Kidney (tissue), 14 donors: ENCODE data around the gene TEN1. TPM values are rescaled to one million over a fixed set of nuclear protein-coding genes. Genes with fewer than 3 reads are reported as not detected.

Experiments
- DNase-seq, 5 donors: peaks; one replicate each; pipeline ENCODE4 v3.0.0-alpha.2; 2013 to 2020
- FAIRE-seq: peaks from 2 replicates; lab custom pipeline; 2012; peaks lifted over from hg19 to GRCh38; lab: Jason Lieb, UNC
- H3K27ac ChIP-seq, 2 donors: one replicate each; pipeline ENCODE4 v1.7.0; 2013; ENCODE audit warnings: low read depth in 2 of 2, low read length in 2 of 2, inconsistent platforms in 1 of 2
- H3K27me3 ChIP-seq: one replicate; pipeline ENCODE4 v1.7.1; 2013; ENCODE audit warnings: low read length, inconsistent platforms; ENCODE audit not compliant: control insufficient read depth, insufficient read depth
- H3K36me3 ChIP-seq, 3 donors: one replicate each; pipeline versions ENCODE4 v1.7.0 to v1.7.1; 2013; ENCODE audit warnings: low read length in 3 of 3, control low read depth in 1 of 3, inconsistent platforms in 1 of 3; ENCODE audit not compliant: insufficient read depth in 3 of 3, control insufficient read depth in 2 of 3
- H3K4me1 ChIP-seq, 3 donors: one replicate each; pipeline versions ENCODE4 v1.7.0 to v1.7.1; 2013; ENCODE audit warnings: low read length in 3 of 3, inconsistent platforms in 1 of 3, low read depth in 1 of 3; ENCODE audit not compliant: control insufficient read depth in 2 of 3, insufficient read depth in 2 of 3
- H3K4me3 ChIP-seq, 3 donors: one replicate each; pipeline versions ENCODE4 v1.7.0 to v1.8.1; 2013; ENCODE audit warnings: low read length in 3 of 3, control low read depth in 1 of 3, inconsistent platforms in 1 of 3
- H3K9ac ChIP-seq, 3 donors: one replicate each; pipeline versions ENCODE4 v1.7.0 to v1.7.1; 2013; ENCODE audit warnings: low read length in 3 of 3, control low read depth in 1 of 3, inconsistent platforms in 1 of 3
- H3K9me3 ChIP-seq, 3 donors: one replicate each; pipeline versions ENCODE4 v1.7.0 to v1.7.1; 2013; ENCODE audit warnings: low read length in 3 of 3, control low read depth in 1 of 3, inconsistent platforms in 1 of 3; ENCODE audit not compliant: control insufficient read depth in 2 of 3, insufficient read depth in 1 of 3
- intact Hi-C: fragments of 100-400 bp; cut with DNase I; formaldehyde crosslinking; loops from one replicate; pipeline ENCODE4 v1.11.1; 2022
- polyA plus RNA-seq: library from polyadenylated mRNA; stranded (reverse); fragments of 350-450 nt; fragmentation: Illumina TruSeq; extraction: RNeasy Lipid Tissue Mini Kit (QIAGEN cat#74804); gene quantifications from one replicate; pipeline ENCODE4 v1.2.3, GENCODE V29; 2014; ENCODE audit warnings: low read depth, low replicate concordance; ENCODE audit not compliant: insufficient read depth
- total RNA-seq: library from RNA; stranded (reverse); fragmentation: NEBNext Ultra II Directional; extraction: Animal tissue kit (Norgen Biotek cat#: 25700); gene quantifications from one replicate; pipeline ENCODE4 v1.2.1, GENCODE V29; 2021
- TF ChIP-seq, protein P1 (sequence below): IDR thresholded peaks from 3 replicates; pipeline ENCODE4 v1.5.1; 2012; ENCODE audit warnings: mild to moderate bottlenecking, moderate library complexity, borderline replicate concordance; ENCODE audit not compliant: insufficient read depth; ENCODE audit errors: extremely low read depth
- donor health status: control.
- donor health status: control.
- donor health status: control.
- donor health status: control.
- donor health status: control.
- donor health status: DM: yes; HTN: yes; CAD: no.
- donor health status: Normal renal cell carcinoma (clear cell type).

Gene TEN1
- total and polyA plus RNA-seq, 2 donors from 2014 or later, result 21.3 to 40.8 TPM

DNA sequence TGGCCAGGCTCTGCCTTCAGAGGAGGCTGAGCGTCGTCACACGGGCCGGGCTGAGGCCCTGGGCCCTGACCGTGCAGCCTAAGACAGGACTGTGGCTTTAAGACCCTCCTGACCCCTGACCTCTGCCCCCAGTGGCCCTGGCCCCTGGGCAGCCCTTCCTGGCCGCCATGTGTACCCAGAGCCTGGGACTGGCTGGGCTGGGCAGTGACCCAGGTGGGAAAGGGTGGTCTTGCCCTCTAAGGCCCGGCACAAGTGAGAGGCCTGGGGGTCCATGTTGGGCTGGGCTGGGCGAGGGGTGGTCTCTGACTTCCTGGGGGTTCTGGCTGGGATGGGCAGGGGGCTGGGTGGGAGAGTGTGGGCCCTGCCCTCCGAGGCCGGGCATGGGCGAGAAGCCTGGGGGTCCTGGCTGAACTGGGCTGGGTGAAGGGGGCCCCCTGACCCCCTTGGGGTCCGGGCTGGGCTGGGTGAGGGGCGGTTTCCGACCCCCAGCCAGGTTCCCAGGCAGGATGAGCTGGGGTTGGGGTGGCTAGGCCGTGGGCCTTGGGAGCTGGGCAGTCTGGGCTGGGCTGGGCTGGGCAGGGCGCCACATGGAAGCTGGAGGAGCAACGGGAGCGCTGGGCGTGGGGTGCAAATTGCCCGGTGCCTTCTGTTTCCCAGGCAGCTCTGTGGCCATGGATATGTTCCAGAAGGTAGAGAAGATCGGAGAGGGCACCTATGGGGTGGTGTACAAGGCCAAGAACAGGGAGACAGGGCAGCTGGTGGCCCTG is 21.9 kb downstream of the TEN1 start, which contains the start of gene CDK3:
TSS of gene CDK3 (plus strand) at position 101 of the 767 bp plus-strand sequence. CDS start at position 672, 571 bp downstream.
- Histone ChIP-seq H3K4me1 (peaks cover 0 to 9% (median 3%) of the 10 kb centered on the region in 3 donors), H3K36me3 (no peaks in the 10 kb centered on the region), H3K9me3 (no peaks in the 10 kb centered on the region), H3K9ac (no peak within 1 kb of the TSS), H3K4me3 (no peak within 1 kb of the TSS), H3K27me3 (no peaks in the 10 kb centered on the region), H3K27ac (peak within 1 kb of the TSS in 1 of 2 donors; percentile 3)
- TF ChIP-seq, protein P1, sequence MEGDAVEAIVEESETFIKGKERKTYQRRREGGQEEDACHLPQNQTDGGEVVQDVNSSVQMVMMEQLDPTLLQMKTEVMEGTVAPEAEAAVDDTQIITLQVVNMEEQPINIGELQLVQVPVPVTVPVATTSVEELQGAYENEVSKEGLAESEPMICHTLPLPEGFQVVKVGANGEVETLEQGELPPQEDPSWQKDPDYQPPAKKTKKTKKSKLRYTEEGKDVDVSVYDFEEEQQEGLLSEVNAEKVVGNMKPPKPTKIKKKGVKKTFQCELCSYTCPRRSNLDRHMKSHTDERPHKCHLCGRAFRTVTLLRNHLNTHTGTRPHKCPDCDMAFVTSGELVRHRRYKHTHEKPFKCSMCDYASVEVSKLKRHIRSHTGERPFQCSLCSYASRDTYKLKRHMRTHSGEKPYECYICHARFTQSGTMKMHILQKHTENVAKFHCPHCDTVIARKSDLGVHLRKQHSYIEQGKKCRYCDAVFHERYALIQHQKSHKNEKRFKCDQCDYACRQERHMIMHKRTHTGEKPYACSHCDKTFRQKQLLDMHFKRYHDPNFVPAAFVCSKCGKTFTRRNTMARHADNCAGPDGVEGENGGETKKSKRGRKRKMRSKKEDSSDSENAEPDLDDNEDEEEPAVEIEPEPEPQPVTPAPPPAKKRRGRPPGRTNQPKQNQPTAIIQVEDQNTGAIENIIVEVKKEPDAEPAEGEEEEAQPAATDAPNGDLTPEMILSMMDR, result no peak
- intact Hi-C loops, result loop anchor here (10.0 kb wide), 1 partner anchor 86 kb away; no protein-coding TSS in a partner anchor
- FAIRE-seq, result no peak
- DNase-seq, result peak in 1 of 5 donors; percentile 52

DNA sequence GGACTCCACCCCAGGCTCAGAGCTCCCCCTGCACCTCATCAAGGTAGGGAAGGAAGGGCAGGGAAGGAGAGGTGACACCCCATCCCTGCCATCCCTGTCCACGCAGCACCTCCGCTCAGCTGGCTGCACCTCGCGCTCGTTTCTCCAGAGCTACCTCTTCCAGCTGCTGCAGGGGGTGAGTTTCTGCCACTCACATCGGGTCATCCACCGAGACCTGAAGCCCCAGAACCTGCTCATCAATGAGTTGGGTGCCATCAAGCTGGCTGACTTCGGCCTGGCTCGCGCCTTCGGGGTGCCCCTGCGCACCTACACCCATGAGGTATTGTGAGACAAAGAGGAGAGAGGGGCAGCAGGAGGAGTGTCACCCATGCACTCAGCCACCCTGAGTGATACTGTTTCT is 23.1 kb downstream of the TEN1 start:
- TF ChIP-seq, protein P1, result no peak
- Histone ChIP-seq H3K36me3 (no peaks in the 10 kb centered on the region), H3K27ac (no peak overlapping the region), H3K9ac (no peak overlapping the region), H3K27me3 (no peaks in the 10 kb centered on the region), H3K9me3 (no peaks in the 10 kb centered on the region), H3K4me3 (no peak overlapping the region), H3K4me1 (peaks cover 0 to 8% (median 0%) of the 10 kb centered on the region in 3 donors)
- FAIRE-seq, result no peak
- intact Hi-C loops, result loop anchor here (10.0 kb wide), 1 partner anchor 87 kb away; no protein-coding TSS in a partner anchor
- no peak for DNase-seq

DNA sequence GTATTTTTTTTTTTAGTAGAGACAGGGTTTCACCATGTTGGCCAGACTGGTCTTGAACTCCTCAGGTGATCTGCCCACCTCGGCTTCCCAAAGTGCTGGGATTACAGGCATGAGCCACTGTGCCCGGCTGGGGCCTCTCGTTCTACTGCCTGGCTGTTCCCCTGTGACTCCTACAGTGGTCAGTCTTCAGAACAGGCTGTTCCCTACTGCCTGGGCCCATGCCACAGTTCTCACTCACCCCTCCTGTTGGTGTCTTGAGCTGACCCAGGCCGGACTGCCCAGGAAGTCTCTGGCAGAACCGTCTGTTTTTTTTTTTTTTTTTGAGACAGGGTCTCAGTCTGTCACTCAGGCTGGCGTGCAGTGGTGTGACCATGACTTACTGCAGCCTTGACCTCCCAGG is 24.9 kb downstream of the TEN1 start:
- DNase-seq, result no peak
- intact Hi-C loops, result loop anchor here (10.0 kb wide), 1 partner anchor 89 kb away; no protein-coding TSS in a partner anchor
- H3K27me3 ChIP-seq, result no peaks in the 10 kb centered on the region
- H3K4me3 ChIP-seq, result no peak overlapping the region
- H3K36me3 ChIP-seq, result peaks cover 0 to 2% (median 0%) of the 10 kb centered on the region in 3 donors
- peaks cover 0 to 5% (median 0%) of the 10 kb centered on the region in 3 donors for H3K4me1 ChIP-seq
- H3K9ac ChIP-seq, result no peak overlapping the region
- peak overlapping the region; percentile 43 to 59 for H3K27ac ChIP-seq
- TF ChIP-seq, protein P1, result no peak
- FAIRE-seq, result no peak
- no peaks in the 10 kb centered on the region for H3K9me3 ChIP-seq
